Measurements from ENCODE around the gene VPS13C. TPM values are rescaled to one million over a fixed set of nuclear protein-coding genes. Genes with fewer than 3 reads are reported as not detected.

VPS13C gene
- total RNA-seq, 1 donor from 2014 or later: 38.7 TPM

GRCh38 chr15:61936528-61937195 lies 123.6 kb downstream of the VPS13C start:
- DNase-seq (ENCODE audit: extremely low spot score, unreplicated experiment): no peak
- Mint-ChIP-seq H3K4me1 (ENCODE audit: unreplicated experiment) (no peaks in the 10 kb centered on the region), H3K36me3 (peaks cover 13% of the 10 kb centered on the region), H3K27ac (peak overlapping the region; percentile 16), H3K4me3 (no peak overlapping the region), H3K9me3 (no peaks in the 10 kb centered on the region), H3K27me3 (no peaks in the 10 kb centered on the region)
- TF ChIP-seq CTCF (conservative IDR thresholded peaks at IDR 0.05): no peak

GRCh38 chr15:61935493-61935892 lies 124.8 kb downstream of the VPS13C start:
- Mint-ChIP-seq H3K4me3 (no peak overlapping the region), H3K36me3 (peaks cover 13% of the 10 kb centered on the region), H3K27ac (no peak overlapping the region)

GRCh38 chr15:61929452-61929851 lies 130.8 kb downstream of the VPS13C start:
- Mint-ChIP-seq H3K9me3 (no peaks in the 10 kb centered on the region), H3K27ac (no peak overlapping the region), H3K4me3 (no peak overlapping the region), H3K36me3 (peaks cover 11% of the 10 kb centered on the region), H3K4me1 (ENCODE audit: unreplicated experiment) (no peaks in the 10 kb centered on the region), H3K27me3 (no peaks in the 10 kb centered on the region)
- no peak for DNase-seq (ENCODE audit: extremely low spot score, unreplicated experiment)
- no peak for TF ChIP-seq CTCF (conservative IDR thresholded peaks at IDR 0.05)

More at GRCh38 chr15:61935493-61935892, 124.8 kb downstream of the VPS13C start:
- Mint-ChIP-seq H3K27me3 (no peaks in the 10 kb centered on the region), H3K4me1 (ENCODE audit: unreplicated experiment) (no peaks in the 10 kb centered on the region), H3K9me3 (no peaks in the 10 kb centered on the region)
- DNase-seq (ENCODE audit: extremely low spot score, unreplicated experiment): no peak
- TF ChIP-seq CTCF (conservative IDR thresholded peaks at IDR 0.05): no peak

- H3K27ac Mint-ChIP-seq: no peak overlapping the region
- H3K9me3 Mint-ChIP-seq: no peaks in the 10 kb centered on the region
- H3K4me1 Mint-ChIP-seq (ENCODE audit: unreplicated experiment): no peaks in the 10 kb centered on the region
- H3K4me3 Mint-ChIP-seq: no peak overlapping the region
- peaks cover 14% of the 10 kb centered on the region for H3K36me3 Mint-ChIP-seq
- no peak for TF ChIP-seq CTCF (conservative IDR thresholded peaks at IDR 0.05)
- no peaks in the 10 kb centered on the region for H3K27me3 Mint-ChIP-seq
- no peak for DNase-seq (ENCODE audit: extremely low spot score, unreplicated experiment)
These were observed 137.1 kb downstream of the VPS13C start for GRCh38 chr15:61923173-61923572.

GRCh38 chr15:61921093-61921492 lies 139.2 kb downstream of the VPS13C start:
- Mint-ChIP-seq H3K4me1 (ENCODE audit: unreplicated experiment) (no peaks in the 10 kb centered on the region), H3K27me3 (no peaks in the 10 kb centered on the region), H3K27ac (no peak overlapping the region), H3K4me3 (no peak overlapping the region), H3K36me3 (peaks cover 20% of the 10 kb centered on the region), H3K9me3 (no peaks in the 10 kb centered on the region)
- TF ChIP-seq CTCF (conservative IDR thresholded peaks at IDR 0.05): no peak
- DNase-seq (ENCODE audit: extremely low spot score, unreplicated experiment): no peak
